Stimulated activated CD4-positive, alpha-beta T cell treated with anti-CD3 and anti-CD28 coated beads, Interleukin-2, amount 100 ng/mL, for 4 hours (primary cell): Measurements from ENCODE around the gene BRD1.

Source experiments
- DNase-seq: peaks from one replicate; pipeline ENCODE4 v3.0.0-alpha.2; 2020; ENCODE audit warnings: low read depth

Gene BRD1

DNA sequence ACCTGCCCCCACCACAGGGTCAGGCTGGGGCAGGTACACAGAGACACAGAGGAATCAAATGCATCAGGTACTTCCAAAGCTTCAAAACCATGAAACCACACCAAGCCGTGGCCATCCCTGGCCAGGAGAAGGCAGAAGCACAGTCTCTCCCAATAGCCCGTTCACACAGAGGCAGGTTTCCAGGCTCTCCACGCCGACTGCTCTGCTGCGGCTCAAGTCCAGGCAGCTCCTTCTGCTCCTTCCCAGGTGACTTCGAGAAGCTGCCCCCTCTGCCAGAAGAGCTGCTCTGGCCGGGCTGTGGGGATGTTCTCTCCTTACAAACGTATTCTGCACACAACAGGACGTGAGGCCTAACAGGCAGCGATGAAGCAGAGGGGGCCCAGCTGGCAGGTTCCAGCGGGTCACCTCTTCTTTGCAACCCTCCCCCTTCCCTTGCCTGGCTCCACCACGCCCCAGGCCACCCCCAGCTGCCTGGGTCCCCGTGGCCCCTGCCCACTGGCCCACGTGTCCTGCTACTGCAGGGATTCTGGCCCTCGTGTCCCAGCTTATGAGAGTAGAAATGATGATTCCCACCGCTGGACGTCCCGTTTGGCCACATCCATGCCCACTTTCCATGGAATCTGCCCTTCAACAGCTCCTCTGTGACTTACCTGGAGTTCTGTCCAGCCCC lies 26.1 kb downstream of the BRD1 start:
- no peak for DNase-seq

DNA sequence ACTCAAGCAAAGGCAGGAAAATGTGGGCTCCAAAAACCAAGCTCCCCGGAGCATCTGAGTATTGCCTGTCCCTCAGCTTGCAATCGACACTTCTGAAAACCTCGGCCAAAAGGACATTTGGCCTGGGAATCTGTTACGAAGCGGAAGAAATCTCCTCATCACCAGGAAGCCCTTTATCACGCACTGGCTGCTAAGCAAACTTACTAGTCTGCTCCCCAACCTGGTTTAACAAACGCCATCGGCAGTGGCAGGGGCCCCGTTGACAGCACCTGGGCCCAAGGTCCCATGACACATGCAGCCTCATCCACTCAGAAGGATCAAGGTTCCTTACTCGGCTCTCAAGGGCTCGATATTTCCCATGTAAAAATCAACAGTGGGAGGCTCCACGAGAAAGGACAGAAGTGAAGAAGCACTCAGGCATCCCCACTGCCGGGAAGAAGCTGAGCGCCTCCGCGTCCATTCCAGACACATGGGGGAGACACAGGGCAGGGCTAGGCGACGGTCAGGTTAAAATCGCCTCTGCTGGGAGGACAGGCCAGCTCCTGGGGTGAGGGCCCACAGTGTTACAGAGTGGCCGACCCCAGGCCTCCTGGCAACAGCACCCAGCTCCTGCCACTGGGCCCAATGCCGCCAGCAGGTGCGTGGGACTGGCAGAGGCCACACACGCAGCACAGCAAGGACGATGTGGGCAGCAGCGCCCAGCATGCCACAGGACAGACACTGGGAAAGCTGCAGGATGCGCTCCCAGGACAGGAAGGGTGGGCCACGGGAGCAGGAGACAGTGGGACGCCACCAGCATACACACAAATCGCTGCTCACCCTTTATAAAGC lies 27.1 kb downstream of the BRD1 start:
- no peak for DNase-seq

DNA sequence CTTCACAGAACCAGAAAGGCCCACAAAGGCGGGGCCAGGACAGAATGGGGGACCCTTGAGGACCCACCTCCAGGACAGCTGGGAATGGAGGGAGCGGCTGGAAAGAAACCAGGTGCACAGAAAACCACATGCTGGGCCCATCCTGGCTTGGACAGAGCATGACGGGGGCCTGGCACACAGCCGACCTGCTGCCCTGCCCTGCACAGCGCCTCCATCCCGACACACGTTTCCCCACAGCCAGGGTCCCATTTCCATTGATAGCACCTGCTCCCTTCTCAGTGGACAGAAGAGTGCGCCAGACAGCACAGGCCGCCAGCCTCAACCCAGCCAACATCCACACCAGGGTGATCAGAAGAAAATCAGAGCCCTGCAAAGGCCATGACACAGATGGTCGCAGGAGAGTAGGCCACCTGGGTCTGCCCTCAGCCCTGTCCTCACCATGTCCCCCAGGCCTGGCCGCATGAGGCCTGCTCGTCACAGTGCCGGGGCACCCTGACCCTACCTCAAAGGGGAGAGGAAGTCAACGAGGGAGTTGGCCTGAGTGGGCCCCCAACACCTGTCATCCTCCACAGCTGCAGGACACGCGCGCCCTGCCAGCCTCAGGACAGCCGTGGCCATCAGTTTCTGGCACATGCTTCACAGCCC lies 28.1 kb downstream of the BRD1 start:
- DNase-seq, result no peak

DNA sequence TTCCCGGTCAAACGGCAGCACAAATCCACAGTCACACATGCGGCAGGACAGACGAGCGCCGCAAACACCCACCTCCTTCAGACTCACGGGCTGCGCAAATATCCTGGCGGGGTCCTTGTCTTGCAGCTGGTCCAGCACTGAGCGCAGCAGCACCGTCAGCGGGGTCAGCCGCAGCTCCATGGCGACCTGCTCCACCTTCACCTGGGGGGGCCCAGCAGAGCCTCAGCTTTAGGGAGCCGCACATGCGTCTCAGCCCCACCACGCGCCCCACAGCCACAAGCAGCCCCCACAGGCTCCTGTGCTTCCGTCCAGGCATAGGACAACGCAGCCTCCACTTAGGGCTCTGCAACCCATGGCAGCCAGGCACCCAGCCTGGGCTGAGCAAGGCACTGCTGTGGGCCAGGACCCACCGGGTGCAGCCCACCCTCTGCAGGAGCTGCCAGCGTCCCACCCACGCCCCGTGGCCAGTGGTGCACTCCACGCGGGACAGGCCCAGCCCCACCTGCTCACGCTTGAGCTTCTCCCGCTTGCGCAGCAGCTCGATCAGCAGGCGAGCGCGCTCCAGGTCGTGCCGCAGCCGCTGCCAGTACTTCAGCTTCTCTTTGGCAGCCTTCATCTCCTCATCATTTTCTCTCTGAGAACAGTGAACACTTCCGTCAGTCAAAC lies 29.1 kb downstream of the BRD1 start:
- no peak for DNase-seq

DNA sequence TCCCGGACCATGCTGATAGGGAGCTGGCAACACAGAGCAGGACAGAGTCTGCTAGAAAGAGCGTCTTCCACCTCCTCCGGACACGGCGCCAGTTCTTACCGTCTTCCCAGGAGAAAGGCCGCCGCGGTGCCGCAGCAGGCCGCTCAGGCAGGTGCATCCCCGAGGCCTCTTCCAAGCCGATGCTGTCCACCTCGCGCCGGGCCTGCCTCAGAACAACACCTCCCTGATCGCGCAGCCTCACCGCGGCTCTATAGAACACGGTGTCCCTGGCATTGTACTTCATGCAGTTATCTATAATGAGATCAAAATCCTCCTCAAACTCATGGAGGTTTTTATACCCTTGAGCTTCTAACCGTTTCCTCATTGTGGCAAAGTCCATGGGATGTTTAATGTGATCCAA lies 30.0 kb downstream of the BRD1 start:
- DNase-seq, result no peak

DNA sequence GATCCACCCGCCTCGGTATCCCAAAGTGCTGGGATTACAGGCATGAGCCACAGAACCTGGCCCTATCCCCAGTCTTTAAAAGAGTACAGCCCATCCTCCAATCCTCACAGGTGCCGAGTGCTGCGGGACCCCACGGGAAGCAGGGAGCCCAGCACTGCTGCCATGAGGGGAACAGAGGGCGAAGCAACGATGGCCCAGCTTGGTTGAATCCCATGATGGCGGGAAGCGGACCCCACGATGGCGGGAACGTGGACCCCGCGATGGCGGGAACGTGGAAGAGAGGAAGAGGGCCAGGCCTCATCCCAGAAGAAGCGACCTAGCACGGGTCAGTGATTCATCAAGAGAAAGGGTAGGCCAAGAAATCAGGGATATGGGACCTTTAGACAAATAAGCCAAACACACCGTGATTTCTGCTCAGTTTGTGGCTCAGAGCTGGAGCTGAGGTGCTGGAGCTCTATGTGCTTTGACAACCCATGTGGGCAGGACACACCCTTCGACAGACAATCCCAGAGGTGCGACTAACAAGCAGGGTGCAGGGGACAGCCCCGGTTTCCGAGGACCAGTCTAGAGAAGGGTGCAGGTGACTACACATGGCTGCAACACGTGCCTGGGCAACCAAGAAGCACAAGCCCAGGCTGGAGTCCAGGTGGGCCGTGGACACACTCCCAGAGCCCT lies 30.9 kb downstream of the BRD1 start:
- DNase-seq, result no peak

DNA sequence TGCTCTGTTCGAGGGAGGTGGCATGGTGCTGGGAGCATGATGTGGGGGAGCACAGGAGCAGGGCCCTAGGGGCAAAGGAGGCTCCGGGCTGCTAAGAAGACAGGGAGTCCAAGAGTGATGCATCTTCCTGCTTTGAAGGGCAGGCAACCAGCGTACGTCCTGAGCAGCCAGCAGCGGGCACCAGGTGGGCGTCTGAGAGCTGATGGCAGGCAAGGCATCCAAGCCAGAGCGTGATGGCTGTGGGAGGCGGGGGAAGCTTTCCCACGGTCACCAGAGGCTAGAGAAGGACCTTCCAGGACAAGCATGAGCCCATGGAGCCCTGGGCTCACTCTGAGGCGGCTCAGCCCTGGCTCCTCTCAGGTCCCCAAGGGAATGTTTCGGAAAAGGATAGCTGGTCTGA lies 32.2 kb downstream of the BRD1 start:
- no peak for DNase-seq

DNA sequence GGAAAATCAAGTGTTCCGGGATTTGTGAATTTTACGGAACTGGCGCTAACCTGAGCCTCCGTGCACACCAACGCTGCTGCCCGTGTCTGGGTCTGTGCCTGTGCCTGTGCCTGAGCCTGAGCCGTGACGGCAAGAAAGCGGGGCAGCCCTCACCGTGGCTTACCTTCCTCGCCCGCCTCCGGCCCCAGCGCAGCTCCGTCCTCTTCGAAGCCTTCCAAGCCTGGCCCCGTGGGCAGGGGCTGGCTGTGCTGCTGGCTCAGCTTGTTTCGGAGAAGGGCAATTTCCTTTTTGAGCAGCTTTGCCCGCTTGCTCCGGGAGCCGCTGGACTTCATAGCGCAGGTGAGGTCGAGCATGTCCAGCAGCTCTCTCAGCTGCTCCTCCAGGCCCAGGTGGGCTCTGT lies 33.8 kb downstream of the BRD1 start:
- DNase-seq, result no peak

DNA sequence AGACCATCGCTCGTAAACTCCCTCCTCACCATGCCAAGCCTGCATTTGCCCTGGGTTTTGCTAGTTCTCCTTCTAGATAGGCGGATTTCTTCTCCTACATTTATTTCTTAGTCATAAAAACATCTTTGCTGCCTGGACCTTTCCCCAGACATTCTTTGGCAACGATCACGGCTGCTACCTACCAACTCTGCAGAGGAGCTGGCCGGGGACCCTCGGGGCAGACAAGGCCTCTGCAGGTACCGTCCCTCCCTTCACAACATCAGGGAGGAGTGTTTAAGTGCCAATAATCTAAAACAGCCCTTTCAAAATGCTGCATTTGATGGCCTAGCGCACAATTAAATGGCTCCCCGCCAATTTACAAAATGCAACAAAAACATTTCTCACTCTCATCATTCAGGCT lies 34.4 kb downstream of the BRD1 start:
- no peak for DNase-seq

DNA sequence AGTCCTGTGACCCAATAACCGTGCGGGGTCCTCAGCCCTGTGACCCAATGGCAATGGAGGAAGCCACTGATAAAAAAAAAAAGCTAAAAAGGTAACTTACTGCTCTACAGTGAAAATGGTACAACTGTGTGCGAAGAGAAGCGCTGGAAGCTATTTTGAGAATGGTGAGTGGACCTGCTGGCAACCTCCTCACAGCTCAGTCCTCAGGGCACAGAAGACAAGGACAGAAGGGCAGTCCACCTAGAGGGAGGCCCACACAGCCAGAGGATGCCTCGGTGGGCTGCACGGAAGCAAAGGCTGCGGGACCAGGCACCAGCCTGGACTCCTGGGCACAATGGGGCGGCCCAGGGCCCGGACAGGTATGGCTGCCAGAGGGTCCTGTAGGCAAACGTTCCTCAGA lies 35.6 kb downstream of the BRD1 start:
- no peak for DNase-seq

DNA sequence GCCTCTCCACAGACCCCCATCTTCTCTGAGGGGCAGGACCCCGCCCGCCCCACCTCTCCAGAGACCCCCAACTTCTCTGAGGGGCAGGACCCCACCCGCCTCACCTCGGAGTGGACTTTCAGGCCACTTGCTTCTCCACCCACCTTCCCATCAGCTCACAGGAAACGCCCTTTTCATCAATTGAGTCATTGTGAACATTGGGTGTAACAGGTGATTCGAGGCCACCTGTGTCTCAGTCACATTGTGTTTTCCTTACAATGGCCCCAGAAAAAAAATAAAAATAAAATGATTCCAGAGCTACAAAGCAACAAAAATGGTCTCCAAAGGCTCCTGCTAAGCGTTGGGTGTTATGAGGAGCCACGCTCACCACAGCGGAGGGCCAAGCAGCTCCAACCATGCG lies 36.0 kb downstream of the BRD1 start:
- no peak for DNase-seq

DNA sequence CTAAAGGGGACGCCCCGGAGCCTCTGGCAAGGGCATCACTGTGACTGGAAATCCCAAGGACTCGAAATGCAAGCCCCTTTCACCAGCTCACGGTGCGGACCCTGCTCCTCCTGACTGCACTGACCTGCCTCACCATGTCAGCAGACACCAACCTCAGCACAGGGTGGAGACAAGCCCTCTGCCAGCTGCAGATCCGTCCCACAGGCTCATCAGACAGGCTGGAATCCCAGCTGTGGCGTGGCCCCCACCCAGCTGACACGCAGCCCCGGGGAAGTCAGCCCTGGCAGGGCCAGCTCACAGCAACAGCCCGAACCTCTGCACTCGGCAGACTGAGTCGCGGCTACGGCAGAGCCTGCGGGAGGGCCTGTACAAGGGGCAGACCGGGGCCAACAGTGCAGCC lies 36.8 kb downstream of the BRD1 start:
- DNase-seq, result no peak

DNA sequence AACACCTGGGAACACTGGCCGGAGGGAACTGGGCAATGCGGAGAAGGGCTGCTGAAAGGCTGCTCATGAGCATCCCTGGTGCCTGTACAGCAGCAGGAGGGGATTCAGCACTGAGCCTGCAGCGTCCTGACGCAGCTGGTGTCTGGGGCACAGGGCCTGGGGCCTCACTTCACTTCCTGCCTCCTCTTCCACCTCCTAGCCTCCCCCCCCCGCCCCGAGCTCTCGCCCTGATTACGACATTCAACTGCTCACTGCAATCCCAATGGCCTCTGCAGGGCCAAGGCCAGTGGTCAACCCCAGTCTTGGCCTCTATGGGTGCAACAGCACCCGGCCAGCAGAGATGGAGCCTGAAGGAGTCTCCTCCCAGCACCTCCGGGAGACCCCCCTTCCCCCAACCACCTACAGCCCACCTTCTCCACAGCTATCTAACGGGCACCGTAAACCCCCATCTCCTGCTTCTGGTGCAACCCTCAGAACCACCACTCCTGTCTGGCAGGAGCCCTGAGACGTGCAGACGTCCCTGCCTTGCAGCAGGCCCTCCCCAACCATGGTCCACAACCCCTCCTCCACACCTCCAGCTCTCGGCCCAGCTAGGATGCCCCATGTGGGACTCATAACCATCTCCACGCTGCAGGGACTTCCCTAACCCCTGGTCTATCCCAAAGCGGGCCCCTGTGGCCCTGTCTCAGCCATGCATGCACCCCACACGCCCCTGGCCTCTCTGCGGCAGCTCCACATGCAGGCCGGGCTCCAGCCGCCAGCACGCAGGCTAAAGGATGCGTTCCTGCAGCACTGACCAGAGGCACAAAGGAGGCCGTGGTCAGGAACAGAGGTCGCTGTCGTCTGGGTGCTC lies 38.2 kb downstream of the BRD1 start:
- no peak for DNase-seq

DNA sequence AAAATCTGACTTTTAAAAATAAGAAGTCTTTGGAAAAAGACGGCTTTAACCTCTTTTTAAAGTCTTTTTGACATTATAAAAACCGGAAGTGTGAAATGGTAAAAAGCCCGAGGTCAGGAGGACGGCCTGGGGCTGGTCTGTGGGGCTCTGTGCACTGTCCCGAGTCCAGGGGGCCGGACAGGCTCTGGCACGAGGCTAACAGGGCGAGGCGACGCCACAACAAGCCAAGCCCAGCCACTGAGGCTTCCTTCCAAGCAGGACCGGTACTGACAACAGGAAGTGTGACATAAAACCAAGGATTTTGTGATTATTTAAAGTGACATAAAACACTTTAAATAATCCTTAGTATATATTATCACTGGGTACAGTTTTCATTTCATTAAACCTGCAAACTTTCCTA lies 39.2 kb downstream of the BRD1 start:
- no peak for DNase-seq

DNA sequence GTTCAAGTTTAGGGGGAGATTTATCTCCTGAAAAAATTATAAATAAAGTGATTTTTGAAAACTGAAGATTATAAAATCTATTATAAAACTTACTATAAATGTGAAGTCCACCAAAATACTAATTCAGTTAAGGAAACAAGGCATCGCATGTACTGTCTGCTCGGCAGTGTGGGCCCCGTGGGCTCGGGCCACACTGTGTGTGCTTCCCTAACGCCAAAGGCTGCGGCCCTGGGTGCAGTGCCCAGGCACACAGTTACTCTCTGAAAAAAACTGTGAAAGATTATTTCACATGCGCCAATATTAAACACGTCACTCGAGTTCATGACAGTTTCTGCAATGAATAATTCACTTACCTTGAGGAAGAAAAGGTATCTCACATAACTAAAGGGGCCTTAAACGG lies 39.8 kb downstream of the BRD1 start:
- DNase-seq, result no peak

DNA sequence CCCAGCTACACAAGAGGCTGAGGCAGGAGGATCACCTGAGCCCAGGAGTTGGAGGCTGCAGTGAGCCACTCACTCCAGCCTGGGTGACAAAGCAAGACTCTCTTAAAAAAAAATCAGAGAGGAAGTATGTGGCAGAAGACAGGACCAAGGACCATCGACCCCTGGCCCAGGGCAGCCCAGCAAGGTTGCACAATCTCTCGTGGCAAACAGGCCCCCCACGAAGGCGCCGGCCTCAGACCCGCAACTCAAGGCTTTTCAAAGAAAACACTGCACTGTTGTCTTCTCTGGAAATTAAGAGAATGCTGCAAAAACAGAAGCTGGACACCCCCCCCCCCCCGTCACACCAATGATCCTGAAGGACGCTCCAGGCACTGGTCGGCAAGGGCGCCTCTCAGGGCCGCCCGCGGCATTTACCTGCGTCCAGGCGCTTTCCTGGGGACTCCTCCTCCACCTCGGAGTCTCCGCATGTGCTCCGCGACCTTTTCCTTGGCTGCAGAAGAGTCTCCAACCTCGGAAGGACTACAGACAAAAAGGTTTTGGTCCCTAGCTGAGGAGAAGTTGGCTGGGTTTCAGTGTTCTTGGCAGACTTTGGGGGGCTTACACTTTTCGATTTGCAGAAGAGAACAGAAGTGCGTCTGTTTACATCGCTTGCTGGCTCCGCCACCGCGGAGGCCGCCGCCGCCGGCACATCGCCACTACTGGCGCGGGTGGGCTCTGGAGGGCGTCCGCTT lies 40.5 kb downstream of the BRD1 start:
- DNase-seq, result no peak

DNA sequence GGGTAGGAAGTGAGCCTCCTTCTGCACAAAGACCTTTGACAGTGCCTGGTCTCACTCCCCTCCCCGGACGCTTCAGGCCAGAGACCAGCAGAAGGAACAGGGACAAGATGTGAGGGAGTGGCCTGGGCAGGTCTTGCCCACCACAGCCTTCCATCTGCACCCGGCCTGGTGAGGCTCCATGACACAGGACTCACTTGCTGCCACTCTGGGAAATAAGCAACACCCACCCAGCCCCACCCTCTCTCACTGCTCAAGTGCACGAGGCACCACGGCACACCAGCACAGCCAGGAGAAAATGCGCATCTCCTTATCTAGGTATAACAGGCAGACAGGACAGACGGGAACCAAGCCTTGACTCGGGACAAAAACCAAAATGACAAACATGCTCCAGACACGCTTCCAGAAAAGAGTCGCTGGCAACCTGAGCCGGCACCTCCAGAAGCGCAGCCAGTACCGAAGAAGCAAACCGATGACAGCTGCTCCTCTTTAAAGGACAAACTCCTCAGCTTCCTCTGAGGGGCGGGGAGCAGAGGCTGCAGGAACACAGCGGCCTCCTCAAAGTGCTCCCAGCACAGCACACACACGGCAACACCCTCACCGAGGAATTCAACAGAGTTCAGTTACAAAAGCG lies 41.7 kb downstream of the BRD1 start:
- DNase-seq, result no peak

DNA sequence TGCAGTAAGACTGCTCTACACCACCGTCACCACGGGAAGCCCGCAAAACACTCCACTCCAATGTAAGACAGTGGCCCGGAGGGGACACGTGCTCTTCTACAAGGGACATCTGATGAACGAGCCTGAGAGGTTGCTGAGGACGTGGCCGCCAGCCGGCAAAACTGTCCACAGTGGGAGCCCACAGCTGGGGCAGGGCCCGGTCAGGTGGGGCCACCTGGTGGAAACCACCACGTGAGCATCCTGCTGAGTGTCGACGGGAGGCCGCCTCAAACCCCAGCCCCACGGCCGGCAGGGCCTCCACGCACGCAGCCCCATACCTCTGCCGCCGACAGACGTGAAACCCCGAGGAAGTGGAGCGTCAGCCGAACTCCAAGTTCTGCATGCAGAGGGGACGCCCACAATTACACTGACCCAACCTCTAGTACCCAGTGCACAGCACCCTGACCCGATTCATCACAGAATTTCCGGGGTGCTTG lies 42.6 kb downstream of the BRD1 start:
- no peak for DNase-seq

DNA sequence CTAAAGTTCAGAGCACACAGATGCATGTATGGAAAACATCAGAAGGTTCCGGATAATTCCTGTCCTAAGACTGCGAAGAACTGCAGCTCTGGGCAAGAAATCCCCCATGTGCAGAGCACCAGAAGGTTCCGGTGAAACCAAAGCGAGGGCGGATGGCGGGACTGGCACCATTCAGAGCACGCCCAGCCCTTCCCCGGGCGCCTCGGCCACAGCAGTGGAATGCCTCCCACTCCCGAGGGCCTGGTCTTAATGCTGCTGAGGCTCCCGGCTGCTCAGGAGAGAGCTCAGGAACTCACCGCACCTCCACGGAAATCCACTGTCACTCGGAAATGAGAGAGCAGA lies 43.1 kb downstream of the BRD1 start:
- DNase-seq, result no peak
